Measurements from ENCODE around the gene SMPD4.
"Not testable (repeated sequence)": the region's sequence is repeated elsewhere in the genome, so short reads cannot be mapped to it uniquely, and the experiment has no call there.

The SMPD4 gene

DNA sequence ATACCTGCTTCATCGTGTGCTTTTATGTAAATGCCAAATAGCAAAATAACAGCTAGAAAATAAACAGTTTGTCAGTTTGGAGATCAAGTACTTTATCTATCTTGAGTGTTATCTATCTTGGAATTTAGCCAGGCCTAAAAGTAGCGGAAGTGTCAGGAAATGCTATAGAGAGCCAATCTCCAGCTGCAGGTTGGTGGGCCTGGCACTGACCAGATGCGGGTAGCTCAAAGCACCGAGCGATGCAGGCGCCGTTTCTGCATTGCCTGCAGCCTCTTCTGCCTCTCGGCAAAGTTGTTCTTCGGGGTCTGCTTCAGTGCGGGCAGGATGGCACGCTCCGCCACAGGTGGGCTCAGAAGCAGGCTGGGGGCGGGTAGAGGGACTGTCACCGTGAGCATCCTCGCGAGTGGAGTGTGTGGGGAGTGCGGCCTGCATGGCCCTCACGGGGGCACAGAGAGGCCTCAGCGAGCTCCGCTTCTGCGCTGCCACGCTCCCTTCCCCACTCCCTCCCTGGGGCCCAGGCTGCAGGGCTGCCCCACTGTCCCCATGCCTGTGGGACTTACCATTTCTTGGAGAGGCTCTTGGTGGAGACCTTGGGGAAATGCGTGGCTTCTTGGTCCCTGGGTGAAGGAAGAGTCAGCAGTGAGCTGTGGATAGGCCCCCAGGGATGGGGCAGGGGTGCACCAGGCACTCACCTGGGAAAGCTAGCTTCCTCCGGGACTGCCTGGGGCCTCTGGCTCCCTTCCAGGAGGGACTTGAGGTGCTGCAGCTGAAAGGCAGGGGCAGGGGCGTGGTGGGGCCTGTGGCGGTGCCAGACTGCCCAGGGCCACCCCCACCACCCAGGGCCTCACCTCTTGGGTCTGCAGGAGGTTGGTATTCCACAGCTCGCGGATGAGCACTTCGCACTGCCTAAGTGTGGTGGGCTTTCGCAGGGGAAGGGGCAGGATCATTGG is 41.8 kb downstream of the SMPD4 start:
- not testable (repeated sequence) for DNase-seq

DNA sequence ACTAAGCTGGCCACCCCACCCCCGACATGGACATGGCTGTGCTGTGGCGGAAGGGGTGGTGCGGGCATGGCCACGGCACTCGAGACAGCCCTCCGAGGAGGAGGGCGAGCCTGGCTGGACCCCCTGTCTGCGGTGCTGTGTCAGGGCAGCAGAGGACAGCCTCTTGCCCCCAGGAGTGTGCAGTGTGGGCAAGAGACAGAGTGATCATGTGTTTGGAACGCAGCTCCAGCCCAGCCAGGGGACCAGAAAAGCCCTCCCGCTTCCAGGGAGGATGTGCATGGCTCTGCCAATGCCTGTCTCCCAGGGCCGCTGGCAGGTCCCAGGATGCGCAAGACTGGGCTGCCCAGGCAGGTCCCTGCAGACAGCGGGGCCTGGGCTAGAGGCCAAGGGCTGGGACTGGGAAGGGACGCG is 42.6 kb downstream of the SMPD4 start:
- DNase-seq, result not testable (repeated sequence)

DNA sequence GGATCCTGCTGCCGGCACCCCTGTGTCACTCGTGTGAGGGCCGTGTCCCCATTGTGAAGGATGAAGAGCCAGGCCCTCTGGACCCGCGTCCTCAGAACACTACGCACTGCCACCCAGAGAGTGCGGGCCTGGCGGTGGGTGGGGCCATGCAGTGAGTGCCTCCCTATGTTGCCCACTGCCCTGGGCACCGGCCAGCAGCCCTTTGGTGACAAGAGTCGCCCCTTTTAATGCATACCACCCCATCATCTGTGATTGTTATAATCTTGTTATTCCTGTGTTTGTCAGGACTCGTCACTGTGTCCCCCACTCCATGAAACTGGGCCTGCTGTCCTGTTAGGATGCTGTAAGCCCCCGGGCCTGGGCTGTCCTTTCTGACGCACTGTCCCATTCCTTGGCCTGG is 43.1 kb downstream of the SMPD4 start:
- not testable (repeated sequence) for DNase-seq

DNA sequence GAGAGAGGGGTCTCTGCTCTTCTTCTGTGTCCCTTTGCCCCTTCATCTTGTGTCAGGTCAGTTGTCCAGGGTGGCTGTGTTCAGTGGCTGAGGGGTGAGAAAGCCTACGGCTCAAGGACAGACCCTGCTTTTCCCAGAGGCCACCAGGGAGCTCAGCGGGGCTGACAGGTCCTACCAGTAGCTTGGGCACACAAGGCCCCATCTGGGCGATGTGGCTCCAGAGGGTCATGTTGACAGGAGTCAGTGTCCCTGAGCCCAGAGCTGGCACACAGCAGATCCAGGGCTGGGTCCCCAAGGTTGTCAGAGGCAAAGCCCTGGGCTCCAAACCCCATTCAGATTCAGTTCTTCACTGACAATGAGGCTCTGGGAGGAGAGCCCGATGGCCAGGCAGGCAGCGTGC is 44.3 kb downstream of the SMPD4 start:
- not testable (repeated sequence) for DNase-seq

DNA sequence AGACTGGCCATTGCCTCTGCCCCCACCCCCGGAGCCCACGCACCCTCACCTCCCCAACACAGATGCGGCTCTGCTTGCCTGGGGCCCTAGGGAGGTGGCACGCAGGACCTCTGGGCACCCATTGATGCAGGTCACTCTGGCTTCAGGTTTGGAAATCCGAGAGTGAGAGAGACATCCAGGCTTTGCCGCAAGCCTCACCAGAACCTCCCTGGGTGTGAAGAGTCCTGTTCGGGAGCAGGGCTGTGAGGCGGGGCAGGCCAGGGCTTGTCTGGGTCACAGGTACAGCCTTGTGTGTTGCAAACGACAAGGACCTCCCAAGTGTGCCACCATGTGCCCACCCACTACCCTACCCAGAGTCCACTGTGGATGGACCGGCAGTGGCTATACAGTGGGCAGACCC is 44.9 kb downstream of the SMPD4 start:
- not testable (repeated sequence) for DNase-seq

DNA sequence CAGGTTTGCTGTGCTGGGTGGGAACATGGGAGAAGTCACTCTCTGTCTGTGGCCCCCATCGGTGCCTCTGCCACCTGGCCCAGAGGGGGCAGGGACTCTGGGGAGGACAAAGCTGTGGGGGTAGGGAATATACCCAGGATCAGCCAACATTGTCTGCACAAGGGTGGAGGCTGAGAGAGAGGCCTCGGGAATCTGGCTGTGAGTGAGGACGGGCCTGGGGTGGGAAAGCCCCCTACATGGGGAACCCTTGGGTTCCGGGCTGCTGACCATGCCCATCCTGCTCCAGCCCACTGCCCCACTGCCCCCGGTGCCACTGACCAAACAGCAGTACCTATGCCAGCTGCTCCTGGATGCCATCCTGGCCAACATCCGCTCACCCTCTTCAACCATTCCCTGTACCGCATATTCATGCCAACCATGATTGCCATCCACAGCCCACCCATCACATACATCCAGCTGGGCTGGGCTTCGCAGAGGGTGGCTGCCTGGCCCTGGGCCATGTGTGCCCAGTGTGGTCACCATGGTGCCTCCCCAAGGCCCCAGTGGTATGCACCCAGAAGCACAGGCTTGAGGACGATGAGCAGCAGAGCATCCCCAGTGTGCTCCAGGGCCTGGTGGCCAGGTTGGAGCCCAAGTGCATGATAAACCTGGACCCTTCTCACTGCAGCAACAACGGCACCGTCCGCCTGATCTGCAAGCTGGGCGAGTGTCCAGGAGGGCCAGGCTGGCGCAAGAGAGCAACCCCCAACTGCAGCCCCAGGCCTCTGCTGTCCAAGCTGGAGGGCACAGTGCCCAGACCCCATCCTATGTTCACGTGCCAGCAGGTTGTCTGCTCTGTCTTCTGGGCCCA is 45.5 kb downstream of the SMPD4 start:
- DNase-seq, result no peak

DNA sequence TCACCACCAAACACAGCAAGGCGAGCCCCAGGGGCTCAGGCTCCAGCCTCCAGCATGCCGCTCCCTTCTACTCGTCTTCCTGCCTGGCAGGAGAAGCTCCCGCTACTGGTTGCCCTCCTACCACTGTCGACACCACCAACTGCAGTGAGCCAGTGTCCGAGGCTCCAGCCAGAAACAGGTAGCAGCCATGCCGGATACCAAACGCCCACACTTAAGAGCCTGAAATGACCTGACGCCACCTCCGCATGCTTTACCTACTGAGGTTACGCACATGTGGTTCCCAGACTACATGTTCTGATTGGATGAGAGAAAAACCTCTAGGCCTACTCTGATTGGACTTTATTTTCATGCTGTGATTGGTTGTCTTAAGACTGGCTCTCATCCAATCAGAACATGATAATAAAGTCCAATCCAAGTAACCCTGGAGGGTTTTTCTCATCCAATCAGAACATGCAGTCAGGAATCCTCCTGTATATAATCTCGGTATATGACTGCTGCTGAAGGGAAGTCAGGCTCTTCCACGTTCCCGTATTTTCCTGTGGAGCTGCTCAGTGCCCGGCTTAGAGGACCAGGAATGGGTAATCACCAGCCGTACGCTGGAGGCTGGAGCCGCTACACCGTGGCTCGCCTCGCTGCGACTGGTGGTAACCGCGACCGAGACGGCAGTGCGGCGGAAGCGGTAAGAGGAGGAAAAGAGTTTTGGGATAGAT is 52.1 kb downstream of the SMPD4 start, which contains the start of gene POTEF:
Gene POTEF, minus strand, starts transcription at position 103 of the 710 bp plus-strand sequence. CDS start 8,707 bp downstream, outside the sequence.
- DNase-seq, result not testable (repeated sequence)

DNA sequence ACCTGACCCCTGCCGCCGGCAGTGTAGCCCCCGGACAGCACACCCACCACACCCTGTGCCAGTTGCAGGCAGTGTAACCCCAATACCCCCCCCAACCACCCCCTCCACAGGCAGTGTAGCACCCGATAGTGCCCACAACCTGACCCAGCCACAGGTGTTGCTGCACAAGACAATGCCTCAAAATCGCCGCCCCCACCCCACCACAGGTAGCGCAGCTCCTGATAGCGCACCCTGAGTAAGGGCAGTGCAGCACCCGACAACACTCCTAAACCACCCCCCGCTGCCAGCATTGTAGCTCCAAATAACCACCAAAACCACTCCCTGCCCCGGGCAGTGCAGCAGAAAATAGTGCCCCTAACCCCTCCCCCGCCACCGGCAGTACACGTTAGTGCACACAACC is 52.9 kb downstream of the SMPD4 start:
- not testable (repeated sequence) for DNase-seq

DNA sequence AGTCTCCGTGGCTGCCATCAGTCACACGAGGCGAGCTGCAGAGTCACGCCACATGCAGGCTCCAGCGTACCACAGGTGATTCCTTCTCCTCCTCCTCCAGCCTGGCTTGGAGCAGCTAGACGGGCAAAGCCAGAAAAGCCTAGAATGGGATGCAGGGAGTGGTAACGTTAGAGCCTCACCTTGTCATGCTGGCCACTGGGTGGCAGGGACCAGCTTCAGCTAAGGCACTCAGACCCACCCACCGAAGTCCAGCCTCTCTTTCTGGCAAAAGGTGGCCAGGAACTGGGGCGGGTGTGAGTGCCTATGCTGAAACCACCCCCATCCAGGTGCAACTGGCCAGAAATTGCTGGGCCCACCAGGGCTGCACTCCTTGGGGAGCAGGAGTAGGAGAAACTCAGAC is 53.7 kb downstream of the SMPD4 start:
- DNase-seq, result not testable (repeated sequence)

DNA sequence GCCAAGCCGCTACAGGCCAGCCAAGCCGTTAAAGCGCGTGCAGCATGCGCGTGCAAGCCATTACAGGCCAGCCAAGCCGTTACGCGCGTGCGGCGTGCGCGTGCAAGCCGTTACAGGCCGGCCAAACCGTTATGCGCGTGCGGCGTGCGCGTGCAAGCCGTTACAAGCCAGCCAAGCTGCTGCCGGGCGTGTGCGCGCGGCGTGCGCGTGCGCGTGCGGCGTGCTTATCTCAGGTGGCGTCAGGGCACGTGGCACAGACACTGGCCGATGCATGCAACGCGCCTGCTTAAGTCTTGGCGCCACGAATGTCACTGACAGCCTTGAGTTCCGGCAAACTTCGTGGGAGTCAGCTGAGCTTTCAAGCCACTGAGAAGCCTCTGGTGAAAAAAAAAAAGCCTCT is 60.5 kb downstream of the SMPD4 start:
- DNase-seq, result not testable (repeated sequence)

DNA sequence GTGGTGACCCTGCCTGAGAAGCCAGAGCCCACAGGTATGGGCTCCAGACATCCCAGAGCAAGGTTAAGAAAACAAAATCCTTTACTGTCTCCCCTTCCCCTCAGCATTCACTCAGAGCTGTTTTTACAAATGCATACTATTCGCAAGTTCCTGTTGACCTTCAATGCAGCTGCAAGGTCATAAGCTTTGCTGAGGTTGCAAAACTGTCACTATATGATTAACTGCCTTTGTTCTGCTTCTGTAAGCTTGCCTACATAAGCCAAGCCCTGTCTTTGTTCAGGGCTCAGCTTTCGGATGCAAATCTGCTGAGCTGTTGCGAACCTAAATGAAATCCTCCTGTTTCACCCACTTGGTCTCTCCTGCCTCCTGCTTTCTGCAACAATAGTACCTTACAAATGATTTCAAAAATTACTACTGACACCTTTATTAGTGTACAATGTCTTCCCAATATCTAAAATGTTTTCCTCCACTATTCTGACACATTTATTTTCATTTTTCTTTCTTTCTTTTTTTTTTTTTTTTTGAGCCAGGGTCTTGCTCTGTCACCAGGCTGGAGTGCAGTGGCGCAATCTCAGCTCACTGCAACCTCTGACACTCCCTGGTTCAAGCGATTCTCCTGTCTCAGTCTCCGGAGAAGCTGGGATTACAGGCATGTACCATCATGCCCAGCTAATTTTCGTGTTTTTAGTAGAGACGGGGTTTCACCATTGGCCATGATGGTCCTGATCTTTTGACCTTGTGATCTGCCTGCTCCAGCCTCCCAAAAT is 78.6 kb downstream of the SMPD4 start:
- DNase-seq, result not testable (repeated sequence)
